Measurements from ENCODE around the gene PIPOX. TPM values are rescaled to one million over a fixed set of nuclear protein-coding genes. Genes with fewer than 3 reads are reported as not detected.

Gene PIPOX
- total and polyA plus RNA-seq, 2 of the 13 experiments (the other 11 are each of a cell fraction or from before 2014, with no cell fraction given) = 87.3 to 154 TPM

- TF ChIP-seq DZIP1 (CRISPR knock-in tag; IDR thresholded peaks at IDR 0.05) (no peak; the same call in 1 of the 2 replicates), THAP9 (CRISPR knock-in tag; IDR thresholded peaks at IDR 0.05; ENCODE audit: borderline replicate concordance) (no peak), HOXA7 (CRISPR knock-in tag; IDR thresholded peaks at IDR 0.05) (no peak), ZNF704 (CRISPR knock-in tag; IDR thresholded peaks at IDR 0.05; ENCODE audit: borderline replicate concordance) (peak; percentile 91), FOXC1 (CRISPR knock-in tag; IDR thresholded peaks at IDR 0.05; ENCODE audit: borderline replicate concordance) (peak; percentile 76; the same call in 1 of the 2 replicates), ZMAT5 (CRISPR knock-in tag; IDR thresholded peaks at IDR 0.05; ENCODE audit: borderline replicate concordance, low read depth) (no peak), ZNF484 (CRISPR knock-in tag; IDR thresholded peaks at IDR 0.05; ENCODE audit: borderline replicate concordance, low read depth) (peak; percentile 56; the same call in 1 of the 2 replicates), UBTF (CRISPR knock-in tag; IDR thresholded peaks at IDR 0.05) (no peak), ZNF772 (CRISPR knock-in tag; IDR thresholded peaks at IDR 0.05) (peak; percentile 95), ZNF558 (CRISPR knock-in tag; IDR thresholded peaks at IDR 0.05; ENCODE audit: borderline replicate concordance) (peak; percentile 82; the same call in 1 of the 2 replicates), HOXD1 (CRISPR knock-in tag; IDR thresholded peaks at IDR 0.05) (peak; percentile 81; the same call in 1 of the 2 replicates), ZBTB20 (CRISPR knock-in tag; IDR thresholded peaks at IDR 0.05; ENCODE audit: borderline replicate concordance, low read depth) (no peak), ZBTB44 (CRISPR knock-in tag; IDR thresholded peaks at IDR 0.05) (peak; percentile 96), ZNF382 (CRISPR knock-in tag; IDR thresholded peaks at IDR 0.05; ENCODE audit: borderline replicate concordance) (no peak), E2F5 (CRISPR knock-in tag; conservative IDR thresholded peaks at IDR 0.05) (peak; percentile 87)
Observed at GRCh38 chr17:29005936-29006511, 36.9 kb upstream of the PIPOX start, which contains the start of gene SEZ6 (continued).
